ENCODE measurements around the gene STARD10. TPM values are rescaled to one million over a fixed set of nuclear protein-coding genes. Genes with fewer than 3 reads are reported as not detected.

Gene STARD10
- total RNA-seq, 4 donors from 2014 or later, result 26.6 to 75.4 (median 58.1) TPM

- no peak for DNase-seq (ENCODE audit: extremely low spot score)
- TF ChIP-seq EP300 (IDR thresholded peaks at IDR 0.05), result no peak
- TF ChIP-seq CTCF (IDR thresholded peaks at IDR 0.05), result no peak
- TF ChIP-seq POLR2A (IDR thresholded peaks at IDR 0.05; ENCODE audit: low read depth), result no peak
- TF ChIP-seq POLR2AphosphoS5 (IDR thresholded peaks at IDR 0.05), result no peak
- H3K9me3 ChIP-seq, result no peaks in the 10 kb centered on the region
- 10% methylated on average over 3 of the region's 3 CpGs for WGBS
- H3K27ac ChIP-seq (replicated peaks in 1 of 4), result peak overlapping the region; percentile 74 to 89 (median 84)
- intact Hi-C loops (cut with DNase I), result loop anchor here (5.0 to 10.0 kb wide), 2 partner anchors 91 to 454 kb away; partner anchors contain the start of gene ATG16L2
- H3K4me1 ChIP-seq, result peaks cover 62 to 91% (median 79%) of the 10 kb centered on the region in 4 donors
- peaks cover 0 to 18% (median 10%) of the 10 kb centered on the region in 4 donors for H3K36me3 ChIP-seq
- H3K4me3 ChIP-seq, result peak overlapping the region; percentile 66 to 73 (median 71)
- no peaks in the 10 kb centered on the region for H3K27me3 ChIP-seq
Observed at GRCh38 chr11:72721276-72721675, 72.6 kb downstream of the STARD10 start.

GRCh38 chr11:72720784-72721183 is 73.1 kb downstream of the STARD10 start:
- intact Hi-C loops (cut with DNase I), result loop anchor here (5.0 to 10.0 kb wide), 2 partner anchors 92 to 454 kb away; partner anchors contain the start of gene ATG16L2
- no peaks in the 10 kb centered on the region for H3K9me3 ChIP-seq
- no peak for TF ChIP-seq POLR2A (IDR thresholded peaks at IDR 0.05; ENCODE audit: low read depth)
- TF ChIP-seq EP300 (IDR thresholded peaks at IDR 0.05), result no peak
- TF ChIP-seq CTCF (IDR thresholded peaks at IDR 0.05), result no peak
- no peak for TF ChIP-seq POLR2AphosphoS5 (IDR thresholded peaks at IDR 0.05)
- H3K4me1 ChIP-seq, result peaks cover 63 to 95% (median 84%) of the 10 kb centered on the region in 4 donors
- H3K4me3 ChIP-seq, result peak overlapping the region; percentile 66 to 73 (median 71)
- no peaks in the 10 kb centered on the region for H3K27me3 ChIP-seq
- DNase-seq (ENCODE audit: extremely low spot score), result no peak
- H3K27ac ChIP-seq (replicated peaks in 1 of 4), result peak overlapping the region; percentile 74 to 89 (median 84)
- peaks cover 0 to 14% (median 9%) of the 10 kb centered on the region in 4 donors for H3K36me3 ChIP-seq
- 79% methylated on average over 4 of the region's 4 CpGs for WGBS

- TF ChIP-seq EP300 (IDR thresholded peaks at IDR 0.05), result no peak
- TF ChIP-seq POLR2AphosphoS5 (IDR thresholded peaks at IDR 0.05), result no peak
- TF ChIP-seq CTCF (IDR thresholded peaks at IDR 0.05), result no peak
- TF ChIP-seq POLR2A (IDR thresholded peaks at IDR 0.05; ENCODE audit: low read depth), result no peak
- Histone ChIP-seq H3K4me3 (peak overlapping the region; percentile 66 to 73 (median 71)), H3K36me3 (peaks cover 0 to 14% (median 9%) of the 10 kb centered on the region in 4 donors), H3K27me3 (no peaks in the 10 kb centered on the region), H3K4me1 (peaks cover 63 to 95% (median 85%) of the 10 kb centered on the region in 4 donors), H3K27ac (replicated peaks in 1 of 4) (peak overlapping the region; percentile 74 to 89 (median 84)), H3K9me3 (no peaks in the 10 kb centered on the region)
- intact Hi-C loops (cut with DNase I), result loop anchor here (5.0 to 10.0 kb wide), 2 partner anchors 92 to 455 kb away; partner anchors contain the start of gene ATG16L2
- no peak for DNase-seq (ENCODE audit: extremely low spot score)
- 73% methylated on average over 3 of the region's 3 CpGs for WGBS
Observed at GRCh38 chr11:72720047-72720446, 73.8 kb downstream of the STARD10 start.

- TF ChIP-seq CTCF (IDR thresholded peaks at IDR 0.05), result no peak
- WGBS, result 78% methylated on average over 4 of the region's 4 CpGs
- DNase-seq (ENCODE audit: extremely low spot score), result no peak
- intact Hi-C loops (cut with DNase I), result no loop called here
- Histone ChIP-seq H3K4me3 (peak overlapping the region in 2 of 4 donors; percentile 69 to 73), H3K36me3 (peaks cover 0 to 14% (median 9%) of the 10 kb centered on the region in 4 donors), H3K4me1 (peaks cover 64 to 93% (median 82%) of the 10 kb centered on the region in 4 donors), H3K9me3 (no peaks in the 10 kb centered on the region), H3K27me3 (no peaks in the 10 kb centered on the region), H3K27ac (replicated peaks in 1 of 4) (peak overlapping the region; percentile 19 to 89 (median 84))
Observed at GRCh38 chr11:72719551-72719950, 74.3 kb downstream of the STARD10 start.

- Histone ChIP-seq H3K4me3 (no peak overlapping the region), H3K36me3 (peaks cover 0 to 14% (median 10%) of the 10 kb centered on the region in 4 donors), H3K27me3 (no peaks in the 10 kb centered on the region), H3K9me3 (no peaks in the 10 kb centered on the region), H3K4me1 (peaks cover 64 to 89% (median 81%) of the 10 kb centered on the region in 4 donors), H3K27ac (replicated peaks in 1 of 4) (peak overlapping the region in 3 of 4 donors; percentile 19 to 89 (median 85))
- no peak for DNase-seq (ENCODE audit: extremely low spot score)
- TF ChIP-seq POLR2AphosphoS5 (IDR thresholded peaks at IDR 0.05), result no peak
- TF ChIP-seq EP300 (IDR thresholded peaks at IDR 0.05), result no peak
- TF ChIP-seq CTCF (IDR thresholded peaks at IDR 0.05), result no peak
- TF ChIP-seq POLR2A (IDR thresholded peaks at IDR 0.05; ENCODE audit: low read depth), result no peak
- 29% methylated on average over 2 of the region's 2 CpGs for WGBS
- intact Hi-C loops (cut with DNase I), result no loop called here
Observed at GRCh38 chr11:72719144-72719543, 74.7 kb downstream of the STARD10 start.
